H9 (cell line): ENCODE results near the gene PLXND1. TPM values are rescaled to one million over a fixed set of nuclear protein-coding genes. Genes with fewer than 3 reads are reported as not detected.

ENCODE experiments used
- DNase-seq: peaks from one replicate; pipeline ENCODE4 v3.0.0-alpha.2; 2017
- H2AFZ ChIP-seq: one replicate; pipeline ENCODE4 v1.6.1; 2013; ENCODE audit warnings: mild to moderate bottlenecking, low read length, control low read depth, moderate library complexity
- H2AK5ac ChIP-seq: 2 replicates; pipeline ENCODE4 v1.6.1; 2013; ENCODE audit warnings: low read length, control low read depth, mixed read lengths; ENCODE audit not compliant: insufficient read length
- H2BK120ac ChIP-seq: one replicate; pipeline ENCODE4 v1.6.1; 2013; ENCODE audit warnings: low read depth, mild to moderate bottlenecking, low read length, control low read depth, inconsistent platforms; ENCODE audit not compliant: poor library complexity, severe bottlenecking
- H2BK12ac ChIP-seq: 2 replicates; pipeline ENCODE4 v1.6.1; 2013; ENCODE audit warnings: low read length, control low read depth, mixed read lengths, low read depth; ENCODE audit not compliant: insufficient read length
- H2BK15ac ChIP-seq: 2 replicates; pipeline ENCODE4 v1.6.1; 2013; ENCODE audit warnings: low read depth, low read length, control low read depth
- H2BK20ac ChIP-seq: one replicate; pipeline ENCODE4 v1.6.1; 2013; ENCODE audit warnings: low read depth, mild to moderate bottlenecking, low read length, control low read depth, inconsistent platforms; ENCODE audit not compliant: poor library complexity, severe bottlenecking
- H2BK5ac ChIP-seq: 2 replicates; pipeline ENCODE4 v1.6.1; 2013; ENCODE audit warnings: low read length, control low read depth, mixed read lengths; ENCODE audit not compliant: insufficient read length
- H3K14ac ChIP-seq: 2 replicates; pipeline ENCODE4 v1.6.1; 2013; ENCODE audit warnings: low read length, control low read depth; ENCODE audit not compliant: insufficient read depth
- H3K18ac ChIP-seq: 2 replicates; pipeline ENCODE4 v1.6.1; 2013; ENCODE audit warnings: low read depth, mild to moderate bottlenecking, mixed read lengths, low read length, control low read depth; ENCODE audit not compliant: insufficient read length
- H3K23ac ChIP-seq: 2 replicates; pipeline ENCODE4 v1.6.1; 2013; ENCODE audit warnings: low read length, control low read depth, mixed read lengths, low read depth; ENCODE audit not compliant: insufficient read length
- H3K23me2 ChIP-seq: 2 replicates; pipeline ENCODE4 v1.6.1; 2013; ENCODE audit warnings: low read depth, mild to moderate bottlenecking, mixed read lengths, low read length, control low read depth; ENCODE audit not compliant: insufficient read length, poor library complexity, severe bottlenecking
- H3K27ac ChIP-seq: 2 replicates; pipeline ENCODE4 v1.5.1; 2013; ENCODE audit warnings: low read length, control low read depth, mixed read lengths, low read depth; ENCODE audit not compliant: insufficient read length
- H3K27me3 ChIP-seq: 2 replicates; pipeline ENCODE4 v1.6.1; 2013; ENCODE audit warnings: low read length, control low read depth, inconsistent platforms; ENCODE audit not compliant: insufficient read depth
- H3K4ac ChIP-seq: 2 replicates; pipeline ENCODE4 v1.6.1; 2013; ENCODE audit warnings: low read depth, mild to moderate bottlenecking, control low read depth, inconsistent platforms, low read length, moderate library complexity
- H3K4me1 ChIP-seq: 2 replicates; pipeline ENCODE4 v1.6.1; 2013; ENCODE audit warnings: low read length, control low read depth, inconsistent platforms; ENCODE audit not compliant: insufficient read depth
- H3K4me2 ChIP-seq: 2 replicates; pipeline ENCODE4 v1.6.1; 2013; ENCODE audit warnings: low read length, control low read depth, mixed read lengths; ENCODE audit not compliant: insufficient read length, insufficient read depth
- H3K56ac ChIP-seq: 2 replicates; pipeline ENCODE4 v1.6.1; 2013; ENCODE audit warnings: low read depth, mild to moderate bottlenecking, mixed read lengths, low read length, control low read depth; ENCODE audit not compliant: insufficient read length
- H3K79me1 ChIP-seq: 2 replicates; pipeline ENCODE4 v1.6.1; 2013; ENCODE audit warnings: low read depth, mild to moderate bottlenecking, moderate library complexity, low read length, control low read depth, inconsistent platforms; ENCODE audit not compliant: insufficient read depth, poor library complexity, severe bottlenecking
- H3K79me2 ChIP-seq: 2 replicates; pipeline ENCODE4 v1.6.1; 2013; ENCODE audit warnings: low read length, control low read depth, inconsistent platforms; ENCODE audit not compliant: insufficient read depth
- H3K9ac ChIP-seq: 2 replicates; pipeline ENCODE4 v1.6.1; 2013; ENCODE audit warnings: low read length, control low read depth, mixed read lengths; ENCODE audit not compliant: insufficient read length; ENCODE audit errors: extremely low read depth
- H3K9me3 ChIP-seq: one replicate; pipeline ENCODE4 v1.6.1; 2013; ENCODE audit warnings: low read depth, low read length, inconsistent platforms; ENCODE audit not compliant: control insufficient read depth
- H3T11ph ChIP-seq: one replicate; pipeline ENCODE4 v1.6.1; 2013; ENCODE audit warnings: mild to moderate bottlenecking, low read length, control low read depth, inconsistent platforms
- H4K20me1 ChIP-seq: one replicate; pipeline ENCODE4 v1.6.1; 2013; ENCODE audit not compliant: control insufficient read depth, insufficient read length, insufficient read depth
- H4K5ac ChIP-seq: 2 replicates; pipeline ENCODE4 v1.6.1; 2013; ENCODE audit warnings: low read depth, mild to moderate bottlenecking, mixed read lengths, low read length, control low read depth; ENCODE audit not compliant: insufficient read length
- H4K8ac ChIP-seq: replicated peaks from 2 replicates; pipeline ENCODE4 v1.6.1; 2013; ENCODE audit warnings: low read length, control low read depth, mixed read lengths, low read depth; ENCODE audit not compliant: insufficient read length
- H4K91ac ChIP-seq: 2 replicates; pipeline ENCODE4 v1.6.1; 2013; ENCODE audit warnings: low read depth, mild to moderate bottlenecking, moderate library complexity, mixed read lengths, low read length, control low read depth; ENCODE audit not compliant: insufficient read length
- H3K27ac Mint-ChIP-seq, 3 experiments: 2 replicates in 2 of 3; 3 replicates in 1 of 3; pipeline ENCODE4 v1.8.0; 2020 to 2021; ENCODE audit warnings: mixed read lengths in 3 of 3, mild to moderate bottlenecking in 1 of 3, moderate library complexity in 1 of 3
- H3K27me3 Mint-ChIP-seq: 2 replicates; pipeline ENCODE4 v1.8.0; 2021; ENCODE audit warnings: low read depth, mild to moderate bottlenecking, moderate library complexity, mixed read lengths
- H3K36me3 Mint-ChIP-seq, 3 experiments: 2 replicates in 2 of 3; 3 replicates in 1 of 3; pipeline ENCODE4 v1.8.0; 2020 to 2021; ENCODE audit warnings: low read depth in 3 of 3, mixed read lengths in 3 of 3; ENCODE audit not compliant: insufficient read depth in 1 of 3
- H3K4me1 Mint-ChIP-seq, 2 experiments: 2 replicates each; pipeline ENCODE4 v1.8.0; 2020; ENCODE audit warnings: mixed read lengths in 2 of 2
- H3K4me3 Mint-ChIP-seq, 2 experiments: 2 replicates in 1 of 2; 3 replicates in 1 of 2; pipeline ENCODE4 v1.8.0; 2020 to 2021; ENCODE audit warnings: mild to moderate bottlenecking in 2 of 2, mixed read lengths in 2 of 2, moderate library complexity in 1 of 2
- H3K9me3 Mint-ChIP-seq, 2 experiments: 2 replicates in 1 of 2; 3 replicates in 1 of 2; pipeline ENCODE4 v1.8.0; 2020; ENCODE audit warnings: mild to moderate bottlenecking in 2 of 2, mixed read lengths in 2 of 2, moderate library complexity in 1 of 2
- CTCF ChIP-seq: fragments of 200-600 bp; sonication (generic); conservative IDR thresholded peaks from 3 replicates; pipeline ENCODE4 v1.8.0; 2021; ENCODE audit warnings: antibody characterized with exemption, mild to moderate bottlenecking
- WGBS: extraction: QIAGEN DNeasy Blood & Tissue Kit; methylation state at CpG from one replicate; pipeline ENCODE4 v1.1.7; 2013; ENCODE audit warnings: missing lambda C conversion rate, low lambda C conversion rate, mixed read lengths; ENCODE audit not compliant: insufficient read length; ENCODE audit errors: extremely low coverage; 5-methylcytosine and 5-hydroxymethylcytosine counted together
- total RNA-seq: library from RNA; stranded (reverse); gene quantifications from 2 replicates; pipeline ENCODE4 v1.2.1, GENCODE V29; 2021

The PLXND1 gene
- total RNA-seq, 1 experiment from 2014 or later = 50.9 TPM

- no peak overlapping the region for H2BK12ac ChIP-seq
- no peaks in the 10 kb centered on the region for H3K9me3 ChIP-seq
- H3K27me3 Mint-ChIP-seq = peaks cover 6% of the 10 kb centered on the region; the same call in 1 of the 2 replicates
- no peak overlapping the region for H2BK120ac ChIP-seq
- H3K4me3 Mint-ChIP-seq = no peak overlapping the region
- H4K5ac ChIP-seq = no peak overlapping the region
- H3K79me1 ChIP-seq = no peaks in the 10 kb centered on the region
- no peaks in the 10 kb centered on the region for H3K27me3 ChIP-seq
- H3K23me2 ChIP-seq = no peaks in the 10 kb centered on the region
- DNase-seq = no peak
- H3K18ac ChIP-seq = no peak overlapping the region
- no CpG with 5 or more reads among the region's 3 CpGs for WGBS
- peaks cover 15% of the 10 kb centered on the region in 2 experiments for H3K4me1 Mint-ChIP-seq
- no peak overlapping the region for H3T11ph ChIP-seq
- H2BK5ac ChIP-seq = no peak overlapping the region
- no peak overlapping the region for H4K91ac ChIP-seq
- H3K4me2 ChIP-seq = no peak overlapping the region
- H3K9ac ChIP-seq = no peak overlapping the region
- H3K27ac ChIP-seq = no peak overlapping the region
- no peak overlapping the region for H2BK15ac ChIP-seq
- H3K79me2 ChIP-seq = no peaks in the 10 kb centered on the region
- H4K20me1 ChIP-seq = no peaks in the 10 kb centered on the region
- H3K14ac ChIP-seq = no peak overlapping the region; the same call in 1 of the 2 replicates
- no peak for TF ChIP-seq CTCF
- H3K56ac ChIP-seq = no peak overlapping the region
- no peak overlapping the region for H2AK5ac ChIP-seq
- H4K8ac ChIP-seq = no peak overlapping the region
- H3K9me3 Mint-ChIP-seq = no peaks in the 10 kb centered on the region
- H2AFZ ChIP-seq = no peak overlapping the region
- H3K4ac ChIP-seq = no peak overlapping the region
- no peaks in the 10 kb centered on the region; a peak in 2 of 7 replicates for H3K36me3 Mint-ChIP-seq
- H3K23ac ChIP-seq = no peak overlapping the region
- no peak overlapping the region for H2BK20ac ChIP-seq
- H3K4me1 ChIP-seq = peaks cover 2% of the 10 kb centered on the region
- peak overlapping the region in 1 of 3 experiments; percentile 5; a peak in 1 of 7 replicates for H3K27ac Mint-ChIP-seq
Measured at GRCh38 chr3:129613367-129613740, 6.9 kb upstream of the PLXND1 start.
